ENCODE measurements around the gene PIAS1. TPM values are rescaled to one million over a fixed set of nuclear protein-coding genes. Genes with fewer than 3 reads are reported as not detected.

PIAS1 gene
- total RNA-seq, 3 donors from 2014 or later (not counting 1 experiment from before 2014, with no cell fraction given): 94.7 to 103 (median 99.2) TPM

GRCh38 chr15:68080334-68080733 lies 26.2 kb downstream of the PIAS1 start:
- H3K27me3 ChIP-seq (ENCODE audit: control insufficient read depth, insufficient read depth, low read length): no peaks in the 10 kb centered on the region
- H3K9me3 ChIP-seq (ENCODE audit: control insufficient read depth, insufficient read depth, low read length): no peaks in the 10 kb centered on the region
- DNase-seq (no peak), ATAC-seq (no peak)
- intact Hi-C loops (cut with micrococcal nuclease): no loop called here
- Mint-ChIP-seq H3K27ac (no peak overlapping the region), H3K36me3 (no peaks in the 10 kb centered on the region), H3K9me3 (no peaks in the 10 kb centered on the region), H3K4me1 (peaks cover 85 to 86% of the 10 kb centered on the region in 2 donors), H3K27me3 (ENCODE audit: low read depth in 2 of 2) (no peaks in the 10 kb centered on the region), H3K4me3 (no peak overlapping the region)
- no peak overlapping the region for H3K27ac ChIP-seq (ENCODE audit: low read length)
- H3K4me3 ChIP-seq (ENCODE audit: low read length): no peak overlapping the region
- TF ChIP-seq CTCF (IDR thresholded peaks at IDR 0.05): no peak
- H3K4me1 ChIP-seq (ENCODE audit: control insufficient read depth, insufficient read depth, low read length): peaks cover 7% of the 10 kb centered on the region
- WGBS (ENCODE audit: insufficient coverage): 97% methylated on average over 1 of the region's 1 CpG
- H3K36me3 ChIP-seq (ENCODE audit: control insufficient read depth, insufficient read depth, low read length): no peaks in the 10 kb centered on the region

GRCh38 chr15:68080783-68081182 lies 26.7 kb downstream of the PIAS1 start:
- Mint-ChIP-seq H3K27ac (no peak overlapping the region), H3K4me1 (peaks cover 83 to 84% of the 10 kb centered on the region in 2 donors), H3K36me3 (no peaks in the 10 kb centered on the region), H3K9me3 (no peaks in the 10 kb centered on the region), H3K27me3 (ENCODE audit: low read depth in 2 of 2) (no peaks in the 10 kb centered on the region), H3K4me3 (no peak overlapping the region)
- ATAC-seq (no peak), DNase-seq (no peak)
- no peak for TF ChIP-seq CTCF (IDR thresholded peaks at IDR 0.05)
- no peaks in the 10 kb centered on the region for H3K36me3 ChIP-seq (ENCODE audit: control insufficient read depth, insufficient read depth, low read length)
- no peak overlapping the region for H3K4me3 ChIP-seq (ENCODE audit: low read length)
- H3K27ac ChIP-seq (ENCODE audit: low read length): no peak overlapping the region
- intact Hi-C loops (cut with micrococcal nuclease): loop anchor here (1.0 kb wide), 1 partner anchor 9 kb away; no protein-coding TSS in a partner anchor
- H3K27me3 ChIP-seq (ENCODE audit: control insufficient read depth, insufficient read depth, low read length): no peaks in the 10 kb centered on the region
- 100% methylated on average over 1 of the region's 3 CpGs for WGBS (ENCODE audit: insufficient coverage)
- H3K4me1 ChIP-seq (ENCODE audit: control insufficient read depth, insufficient read depth, low read length): peaks cover 5% of the 10 kb centered on the region
- no peaks in the 10 kb centered on the region for H3K9me3 ChIP-seq (ENCODE audit: control insufficient read depth, insufficient read depth, low read length)

GRCh38 chr15:68081869-68082505 lies 27.9 kb downstream of the PIAS1 start:
- Histone ChIP-seq H3K4me3 (ENCODE audit: low read length) (no peak overlapping the region), H3K36me3 (ENCODE audit: control insufficient read depth, insufficient read depth, low read length) (peaks cover 9% of the 10 kb centered on the region), H3K4me1 (ENCODE audit: control insufficient read depth, insufficient read depth, low read length) (no peaks in the 10 kb centered on the region), H3K27ac (ENCODE audit: low read length) (no peak overlapping the region), H3K9me3 (ENCODE audit: control insufficient read depth, insufficient read depth, low read length) (no peaks in the 10 kb centered on the region), H3K27me3 (ENCODE audit: control insufficient read depth, insufficient read depth, low read length) (no peaks in the 10 kb centered on the region)
- intact Hi-C loops (cut with micrococcal nuclease): loop anchor here (1.0 kb wide), 1 partner anchor 11 kb away; no protein-coding TSS in a partner anchor
- 38% methylated on average over 1 of the region's 4 CpGs for WGBS (ENCODE audit: insufficient coverage)
- DNase-seq (no peak), ATAC-seq (no peak)
- TF ChIP-seq CTCF (IDR thresholded peaks at IDR 0.05): no peak
- Mint-ChIP-seq H3K36me3 (no peaks in the 10 kb centered on the region), H3K4me3 (no peak overlapping the region), H3K27ac (peak overlapping the region; percentile 13 to 36), H3K4me1 (peaks cover 77% of the 10 kb centered on the region in 2 donors), H3K27me3 (ENCODE audit: low read depth in 2 of 2) (no peaks in the 10 kb centered on the region), H3K9me3 (no peaks in the 10 kb centered on the region)

- H3K4me1 Mint-ChIP-seq: peaks cover 74 to 76% of the 10 kb centered on the region in 2 donors
- DNase-seq: no peak
Observed at GRCh38 chr15:68082735-68083134, 28.6 kb downstream of the PIAS1 start.

More at GRCh38 chr15:68082735-68083134, 28.6 kb downstream of the PIAS1 start:
- H3K27me3 Mint-ChIP-seq (ENCODE audit: low read depth in 2 of 2): no peaks in the 10 kb centered on the region
- H3K9me3 Mint-ChIP-seq: no peaks in the 10 kb centered on the region
- WGBS (ENCODE audit: insufficient coverage): 50% methylated on average over 2 of the region's 3 CpGs
- no peak for ATAC-seq
- no peaks in the 10 kb centered on the region for H3K27me3 ChIP-seq (ENCODE audit: control insufficient read depth, insufficient read depth, low read length)
- intact Hi-C loops (cut with micrococcal nuclease): no loop called here
- H3K4me3 Mint-ChIP-seq: no peak overlapping the region
- no peaks in the 10 kb centered on the region for H3K4me1 ChIP-seq (ENCODE audit: control insufficient read depth, insufficient read depth, low read length)
- H3K36me3 ChIP-seq (ENCODE audit: control insufficient read depth, insufficient read depth, low read length): peaks cover 10% of the 10 kb centered on the region
- no peak overlapping the region for H3K27ac ChIP-seq (ENCODE audit: low read length)
- H3K9me3 ChIP-seq (ENCODE audit: control insufficient read depth, insufficient read depth, low read length): no peaks in the 10 kb centered on the region
- peak overlapping the region in 1 of 2 donors; percentile 36 for H3K27ac Mint-ChIP-seq
- H3K36me3 Mint-ChIP-seq: no peaks in the 10 kb centered on the region
- TF ChIP-seq CTCF (IDR thresholded peaks at IDR 0.05): no peak
- no peak overlapping the region for H3K4me3 ChIP-seq (ENCODE audit: low read length)
